HG03575 (cell line): ENCODE results near the gene GANAB.
"Not testable (repeated sequence)": the region's sequence is repeated elsewhere in the genome, so short reads cannot be mapped to it uniquely, and the experiment has no call there.

Experiments used
- ATAC-seq: cut with Tn5 transposase; IDR thresholded peaks from one replicate; pipeline ENCODE4 v1.9.1; 2021; ENCODE audit not compliant: unreplicated experiment, insufficient number of reproducible peaks, low FRiP score; ENCODE audit errors: extremely low read depth

GANAB gene

GRCh38 chr11:62669420-62670161 lies 23.2 kb upstream of the GANAB start:
- ATAC-seq: no peak

- no peak for ATAC-seq
Observed at GRCh38 chr11:62667460-62667859, 21.0 kb upstream of the GANAB start.

DNA sequence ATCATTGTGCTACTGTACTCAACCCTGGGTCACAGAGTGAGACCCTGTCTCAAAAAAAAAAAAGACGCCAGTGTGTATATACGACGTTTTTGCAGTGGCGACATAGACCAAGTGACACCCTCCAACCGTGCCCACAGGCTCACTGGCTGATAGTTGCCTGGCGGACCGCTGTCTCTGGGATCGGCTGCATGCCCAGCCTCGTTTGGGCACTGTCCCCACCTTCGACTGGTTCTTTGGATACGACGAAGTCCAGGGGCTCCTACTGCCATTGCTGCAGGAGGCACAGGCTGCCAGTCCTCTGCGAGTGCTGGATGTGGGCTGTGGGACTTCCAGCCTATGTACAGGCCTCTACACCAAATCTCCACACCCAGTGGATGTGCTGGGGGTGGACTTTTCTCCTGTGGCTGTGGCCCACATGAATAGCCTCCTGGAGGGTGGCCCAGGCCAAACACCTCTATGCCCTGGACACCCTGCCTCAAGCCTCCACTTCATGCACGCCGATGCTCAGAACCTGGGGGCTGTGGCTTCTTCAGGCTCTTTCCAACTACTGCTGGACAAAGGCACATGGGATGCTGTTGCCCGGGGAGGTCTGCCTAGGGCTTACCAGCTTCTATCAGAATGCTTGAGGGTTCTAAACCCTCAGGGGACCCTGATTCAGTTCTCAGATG lies 20.0 kb upstream of the GANAB start:
- ATAC-seq: no peak

DNA sequence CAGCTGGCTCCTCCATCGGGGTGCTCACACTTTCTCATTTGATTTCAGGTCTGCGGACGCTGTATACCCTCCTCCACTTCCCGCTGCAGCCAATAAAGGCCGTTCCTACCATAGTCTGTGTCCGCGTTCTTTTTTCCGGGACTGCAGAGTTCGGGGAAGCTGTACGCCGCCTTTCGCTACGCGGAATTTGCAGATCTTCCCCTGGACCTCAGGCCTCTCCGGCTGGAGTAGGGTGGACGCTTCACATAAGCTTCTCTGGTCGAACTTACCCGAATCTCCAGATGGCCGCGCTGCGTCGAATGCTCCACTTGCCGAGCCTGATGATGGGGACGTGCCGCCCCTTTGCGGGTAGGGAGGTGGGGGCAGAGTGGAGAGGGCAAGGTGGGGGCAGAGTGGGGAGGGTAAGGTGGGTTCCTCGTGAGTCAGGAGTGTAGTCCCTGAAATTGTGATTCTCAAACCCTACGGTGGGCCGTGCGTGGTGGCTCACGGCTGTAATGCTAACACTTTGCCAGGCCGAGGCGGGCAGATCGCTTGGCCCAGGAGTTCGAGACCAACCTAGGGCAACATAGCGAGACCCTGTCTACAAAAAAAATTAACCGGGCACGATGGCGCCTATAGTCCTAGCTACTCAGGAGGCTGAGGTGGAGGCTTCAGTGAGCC lies 19.3 kb upstream of the GANAB start:
- ATAC-seq: no peak

- no peak for ATAC-seq
Observed at GRCh38 chr11:62665075-62665598, 18.7 kb upstream of the GANAB start, which contains the start of the genes C11orf98 and CSKMT. TSS of gene C11orf98 (minus strand) at chr11:62665210. CDS start at chr11:62665169, 41 bp downstream. TSS of gene CSKMT (plus strand) at chr11:62665312. CDS start at chr11:62665880, 568 bp downstream.

GRCh38 chr11:62664405-62665074 lies 18.1 kb upstream of the GANAB start:
- no peak for ATAC-seq

GRCh38 chr11:62656796-62657429 lies 10.5 kb upstream of the GANAB start:
- no peak for ATAC-seq

GRCh38 chr11:62654297-62654696 lies 7.9 kb upstream of the GANAB start:
- no peak for ATAC-seq

GRCh38 chr11:62652161-62653006 lies 6.0 kb upstream of the GANAB start:
- ATAC-seq: no peak

DNA sequence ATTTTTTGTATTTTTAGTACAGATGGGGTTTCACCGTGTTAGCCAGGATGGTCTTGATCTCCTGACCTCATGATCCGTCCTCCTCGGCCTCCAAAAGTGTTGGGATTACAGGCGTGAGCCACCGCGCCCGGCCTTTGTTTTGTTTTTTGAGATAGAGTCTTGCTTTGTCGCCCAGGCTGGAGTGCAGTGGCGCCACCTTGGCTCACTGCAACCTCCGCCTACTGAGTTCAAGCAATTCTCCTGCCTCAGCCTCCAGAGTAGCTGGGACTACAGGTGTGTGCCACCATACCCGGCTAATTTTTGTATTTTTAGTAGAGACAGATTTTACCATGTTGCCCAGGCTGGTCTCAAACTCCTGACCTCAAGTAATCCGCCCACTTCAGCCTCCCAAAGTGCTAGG lies 3.9 kb upstream of the GANAB start:
- ATAC-seq: not testable (repeated sequence)

DNA sequence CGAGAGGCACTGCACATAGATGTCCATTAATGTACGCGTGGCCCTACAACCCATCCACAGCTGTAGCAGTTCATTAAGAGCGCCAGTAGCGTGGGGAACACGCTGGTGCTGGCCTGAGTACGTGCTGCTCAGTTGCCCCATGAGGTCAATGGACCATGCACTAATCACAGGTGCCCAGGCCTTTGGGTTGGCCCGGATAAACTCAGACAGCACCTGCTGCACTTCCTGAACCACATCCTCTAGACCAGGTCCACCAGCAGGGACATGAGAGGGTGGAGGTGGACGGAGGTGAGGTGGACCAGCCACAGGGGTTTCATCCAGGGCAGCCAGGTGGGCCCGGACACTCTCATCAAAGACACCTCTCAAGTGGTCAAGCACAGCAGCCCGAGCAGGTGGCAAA lies 3.1 kb upstream of the GANAB start:
- no peak for ATAC-seq

- ATAC-seq: no peak
Observed at GRCh38 chr11:62648967-62649364, 2.6 kb upstream of the GANAB start.

DNA sequence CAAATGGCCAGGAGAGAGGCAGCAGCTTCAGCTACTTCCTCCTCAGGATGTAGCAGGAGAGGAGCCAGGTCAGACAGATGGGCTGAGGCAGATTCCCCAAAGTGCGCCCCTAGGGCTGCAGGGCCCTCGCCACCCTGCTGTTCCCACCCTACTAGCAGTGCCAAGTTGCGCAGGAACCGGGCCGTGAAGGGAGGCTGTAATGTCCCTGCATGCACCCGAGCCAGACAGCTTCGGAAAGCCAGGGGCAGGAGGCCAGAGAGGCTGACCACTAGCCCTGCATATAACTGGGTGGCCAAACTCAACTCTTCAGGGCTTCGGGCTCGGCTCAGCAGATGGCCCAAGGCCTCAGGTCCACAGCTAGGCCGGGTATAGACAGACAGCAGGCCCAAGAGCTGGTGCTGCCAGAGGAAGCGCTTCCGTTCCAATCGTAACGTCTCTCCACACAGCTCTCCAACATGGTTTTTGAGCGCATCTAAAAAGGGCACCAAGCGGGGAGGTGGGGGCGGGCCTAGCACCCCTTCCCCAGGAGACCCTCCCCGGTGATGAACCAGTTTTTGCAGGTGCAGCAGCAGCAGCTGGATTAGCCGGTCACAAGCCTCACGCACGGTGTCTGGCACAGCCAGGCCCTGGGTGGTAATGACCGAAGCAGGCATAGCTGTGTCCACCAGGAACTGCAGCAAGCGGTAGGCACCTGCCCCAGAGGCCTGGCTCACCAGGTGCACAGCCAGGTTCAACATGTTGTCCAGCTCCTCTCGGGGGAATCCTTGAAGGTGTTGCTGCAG lies 2.0 kb upstream of the GANAB start:
- ATAC-seq: no peak

GRCh38 chr11:62647609-62648005 lies 1.2 kb upstream of the GANAB start:
- ATAC-seq: no peak

DNA sequence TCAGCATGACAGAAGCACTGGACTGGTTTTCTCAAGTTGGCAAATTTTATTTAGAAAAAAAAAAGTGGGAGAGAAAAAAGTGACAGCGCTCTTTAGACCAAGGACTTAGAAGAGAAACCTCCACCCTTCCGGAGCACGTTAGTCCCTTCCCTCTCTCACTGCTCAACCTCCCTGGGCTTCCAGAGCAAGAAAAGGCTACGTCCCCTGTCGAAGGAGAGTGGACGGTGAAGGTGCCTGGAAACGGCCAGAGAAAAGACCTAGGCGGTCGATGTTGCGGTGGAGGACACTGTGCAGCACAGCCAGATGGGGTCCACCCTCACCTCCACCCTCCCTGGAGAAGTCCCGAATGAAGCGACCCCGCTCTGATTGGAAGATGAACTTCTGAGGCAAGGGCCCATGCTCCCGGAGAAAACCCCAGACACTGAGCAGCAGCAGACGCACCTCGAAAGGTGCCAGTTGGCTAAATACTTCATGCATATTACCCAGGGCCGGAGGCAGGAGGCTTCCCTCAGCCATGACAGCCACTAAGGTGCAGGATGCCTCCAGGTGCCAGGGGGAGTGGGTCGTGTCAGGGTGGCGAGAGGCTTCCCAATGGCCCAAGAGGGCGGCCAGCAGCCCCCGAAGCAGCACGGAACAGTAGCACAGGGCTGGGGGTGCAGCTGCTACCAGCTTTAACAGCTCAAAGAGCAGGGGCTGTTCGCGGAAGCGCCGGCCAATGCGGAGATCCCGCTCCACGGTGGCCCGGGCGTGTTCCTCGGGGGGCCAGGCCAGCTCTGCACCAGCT lies 604 bp upstream of the GANAB start:
- no peak for ATAC-seq

DNA sequence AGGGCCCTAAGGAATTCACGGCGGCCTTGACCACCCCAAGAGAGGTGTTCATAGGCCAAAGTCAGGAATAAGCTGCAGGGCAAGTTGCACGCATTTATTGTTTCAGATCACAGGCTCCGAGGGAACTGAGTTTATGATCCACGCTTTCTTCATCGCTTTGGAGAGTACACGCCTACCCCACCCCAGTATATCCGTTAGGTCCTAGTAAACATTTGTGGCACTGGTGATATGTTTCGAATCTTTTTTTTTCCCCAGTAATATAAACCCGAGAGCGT lies 805 bp downstream of the GANAB start:
- no peak for ATAC-seq

DNA sequence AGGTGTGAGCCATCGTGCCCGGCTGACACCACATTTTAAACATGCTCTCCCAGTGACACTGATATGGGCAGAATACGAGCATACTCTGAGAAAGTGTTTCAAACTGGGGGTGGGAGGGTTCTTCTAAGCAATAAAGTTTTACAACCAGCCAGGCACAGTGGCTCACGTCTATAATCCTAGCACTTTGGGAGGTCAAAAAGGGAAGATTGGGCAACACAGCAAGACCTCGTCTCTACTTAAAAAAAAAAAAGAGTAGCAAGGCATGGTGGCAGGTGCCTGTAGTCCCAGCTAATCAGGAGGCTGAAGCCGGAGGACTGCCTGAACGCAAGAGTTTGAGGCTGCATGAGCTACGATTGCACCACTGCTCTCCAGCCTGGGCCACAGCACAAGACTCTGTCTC lies 2.2 kb downstream of the GANAB start:
- no peak for ATAC-seq
